Bronchus fibroblast of lung (primary cell): ENCODE results near the gene TMEM158. TPM values are rescaled to one million over a fixed set of nuclear protein-coding genes. Genes with fewer than 3 reads are reported as not detected.

Experiments
- total RNA-seq: library from RNA; depleted of rRNA; stranded (reverse); fragments of >200 nt; gene quantifications from 2 replicates; pipeline ENCODE4 v1.2.3, GENCODE V29; 2015

The TMEM158 gene
- 40.4 and 48.8 TPM in 2 replicates for total RNA-seq

GRCh38 chr3:45226206-45226915, at the start of gene TMEM158:
Gene TMEM158, minus strand, starts transcription at chr3:45226287. Its CDS starts 260 bp downstream, at chr3:45226027.

Other genes starting within 250 kb of the TMEM158 start
- gene CLEC3B, start 200.0 kb downstream of the TMEM158 start, total RNA-seq, result 19.9 and 23.4 TPM in 2 replicates
- gene CDCP1, start 79.9 kb downstream of the TMEM158 start, total RNA-seq, result 22.1 and 23.2 TPM in 2 replicates
- 16.5 and 17.7 TPM in 2 replicates for gene LARS2, start 162.3 kb upstream of the TMEM158 start, total RNA-seq